Measurements from ENCODE around the gene KNDC1. TPM values are rescaled to one million over a fixed set of nuclear protein-coding genes. Genes with fewer than 3 reads are reported as not detected.
"Not testable (repeated sequence)": the region's sequence is repeated elsewhere in the genome, so short reads cannot be mapped to it uniquely, and the experiment has no call there.

Gene KNDC1
- polyA plus RNA-seq, 6 donors from 2014 or later, result 0.04 to 0.08 (median 0.08) TPM; not detected in 3

GRCh38 chr10:133141144-133141957, 18.7 kb upstream of the KNDC1 start:
- Mint-ChIP-seq H3K9me3 (no peaks in the 10 kb centered on the region), H3K4me3 (no peak overlapping the region), H3K27ac (no peak overlapping the region), H3K27me3 (peaks cover 15 to 30% (median 22%) of the 10 kb centered on the region in 3 donors), H3K36me3 (no peaks in the 10 kb centered on the region), H3K4me1 (peaks cover 7 to 14% (median 13%) of the 10 kb centered on the region in 3 donors)
- ATAC-seq (ENCODE audit: low read depth in 2 of 2) (no peak), DNase-seq (no peak)

- H3K27ac Mint-ChIP-seq, result no peak overlapping the region
- peaks cover 0 to 6% (median 2%) of the 10 kb centered on the region in 7 donors for H3K9me3 Mint-ChIP-seq
- peaks cover 0 to 5% of the 10 kb centered on the region in 2 donors for H3K36me3 Mint-ChIP-seq
- peaks cover 21 to 36% (median 28%) of the 10 kb centered on the region in 3 donors for H3K27me3 Mint-ChIP-seq
- H3K4me1 Mint-ChIP-seq, result peaks cover 7 to 14% (median 13%) of the 10 kb centered on the region in 3 donors
- DNase-seq, result no peak
- ATAC-seq (ENCODE audit: low read depth in 2 of 2), result no peak
- H3K4me3 Mint-ChIP-seq, result no peak overlapping the region
These were observed 18.1 kb upstream of the KNDC1 start for GRCh38 chr10:133141958-133142340.

- Mint-ChIP-seq H3K27me3 (peaks cover 28 to 43% (median 30%) of the 10 kb centered on the region in 3 donors), H3K9me3 (peaks cover 5 to 13% (median 8%) of the 10 kb centered on the region in 7 donors), H3K36me3 (peaks cover 0 to 12% of the 10 kb centered on the region in 2 donors), H3K4me1 (peaks cover 7 to 14% (median 13%) of the 10 kb centered on the region in 3 donors), H3K27ac (no peak overlapping the region), H3K4me3 (no peak overlapping the region)
- DNase-seq (no peak), ATAC-seq (ENCODE audit: low read depth in 2 of 2) (no peak)
These were observed 17.4 kb upstream of the KNDC1 start for GRCh38 chr10:133142523-133143199.

GRCh38 chr10:133143200-133143533, 16.9 kb upstream of the KNDC1 start:
- ATAC-seq (ENCODE audit: low read depth in 2 of 2), result no peak
- H3K4me3 Mint-ChIP-seq, result no peak overlapping the region
- peaks cover 7 to 14% (median 13%) of the 10 kb centered on the region in 3 donors for H3K4me1 Mint-ChIP-seq

GRCh38 chr10:133143546-133143945, 16.5 kb upstream of the KNDC1 start:
- Mint-ChIP-seq H3K9me3 (peaks cover 6 to 22% (median 13%) of the 10 kb centered on the region in 7 donors), H3K27me3 (peaks cover 35 to 52% (median 37%) of the 10 kb centered on the region in 3 donors), H3K4me3 (peak overlapping the region in 3 of 8 donors; percentile 24 to 56 (median 30)), H3K4me1 (peaks cover 7 to 14% (median 13%) of the 10 kb centered on the region in 3 donors), H3K36me3 (peaks cover 0 to 18% of the 10 kb centered on the region in 2 donors), H3K27ac (peak overlapping the region in 4 of 6 donors; percentile 1 to 83 (median 22))
- DNase-seq (no peak), ATAC-seq (ENCODE audit: low read depth in 2 of 2) (no peak)

More at GRCh38 chr10:133143200-133143533, 16.9 kb upstream of the KNDC1 start:
- Mint-ChIP-seq H3K27me3 (peaks cover 33 to 48% (median 34%) of the 10 kb centered on the region in 3 donors), H3K9me3 (peaks cover 6 to 18% (median 12%) of the 10 kb centered on the region in 7 donors), H3K27ac (no peak overlapping the region), H3K36me3 (peaks cover 0 to 17% of the 10 kb centered on the region in 2 donors)
- DNase-seq, result no peak

GRCh38 chr10:133144771-133145170, 15.2 kb upstream of the KNDC1 start:
- Mint-ChIP-seq H3K27me3 (peaks cover 47 to 65% (median 49%) of the 10 kb centered on the region in 3 donors), H3K4me1 (peaks cover 7 to 14% (median 13%) of the 10 kb centered on the region in 3 donors), H3K9me3 (peaks cover 6 to 34% (median 17%) of the 10 kb centered on the region in 7 donors), H3K27ac (peak overlapping the region in 3 of 6 donors; percentile 4 to 91 (median 22)), H3K36me3 (peaks cover 0 to 30% of the 10 kb centered on the region in 2 donors), H3K4me3 (peak overlapping the region in 2 of 8 donors; percentile 40 to 51)
- no peak for DNase-seq
- ATAC-seq (ENCODE audit: low read depth in 2 of 2), result no peak

- DNase-seq (no peak), ATAC-seq (ENCODE audit: low read depth in 2 of 2) (no peak)
- Mint-ChIP-seq H3K27ac (no peak overlapping the region), H3K4me3 (no peak overlapping the region), H3K9me3 (peaks cover 6 to 40% (median 19%) of the 10 kb centered on the region in 7 donors), H3K36me3 (peaks cover 0 to 30% of the 10 kb centered on the region in 2 donors), H3K27me3 (peaks cover 43 to 88% (median 74%) of the 10 kb centered on the region in 3 donors), H3K4me1 (no peaks in the 10 kb centered on the region)
These were observed 9.8 kb upstream of the KNDC1 start for GRCh38 chr10:133150226-133150625.

- no peak overlapping the region for H3K4me3 Mint-ChIP-seq
- H3K27me3 Mint-ChIP-seq, result peaks cover 40 to 85% (median 70%) of the 10 kb centered on the region in 3 donors
- H3K4me1 Mint-ChIP-seq, result no peaks in the 10 kb centered on the region
- DNase-seq, result no peak
- H3K36me3 Mint-ChIP-seq, result peaks cover 0 to 30% of the 10 kb centered on the region in 2 donors
- H3K27ac Mint-ChIP-seq, result no peak overlapping the region
- ATAC-seq (ENCODE audit: low read depth in 2 of 2), result no peak
- H3K9me3 Mint-ChIP-seq, result peaks cover 6 to 40% (median 19%) of the 10 kb centered on the region in 7 donors
These were observed 9.4 kb upstream of the KNDC1 start for GRCh38 chr10:133150656-133151055.

GRCh38 chr10:133151071-133151470, 8.9 kb upstream of the KNDC1 start:
- not testable (repeated sequence) for DNase-seq; ATAC-seq (ENCODE audit: low read depth in 2 of 2); H3K4me3 Mint-ChIP-seq; H3K27ac Mint-ChIP-seq; H3K4me1 Mint-ChIP-seq
- H3K27me3 Mint-ChIP-seq, result peaks cover 40 to 84% (median 69%) of the 10 kb centered on the region in 3 donors
- peaks cover 6 to 40% (median 19%) of the 10 kb centered on the region in 7 donors for H3K9me3 Mint-ChIP-seq
- H3K36me3 Mint-ChIP-seq, result peaks cover 0 to 30% of the 10 kb centered on the region in 2 donors

- Mint-ChIP-seq H3K36me3 (peaks cover 0 to 29% of the 10 kb centered on the region in 2 donors), H3K4me3 (no peak overlapping the region), H3K27me3 (peaks cover 38 to 79% (median 64%) of the 10 kb centered on the region in 3 donors), H3K4me1 (no peaks in the 10 kb centered on the region), H3K27ac (no peak overlapping the region), H3K9me3 (peaks cover 6 to 38% (median 19%) of the 10 kb centered on the region in 7 donors)
- no peak for ATAC-seq (ENCODE audit: low read depth in 2 of 2)
- DNase-seq, result no peak
These were observed 8.5 kb upstream of the KNDC1 start for GRCh38 chr10:133151543-133151972.

GRCh38 chr10:133154411-133154810, 5.6 kb upstream of the KNDC1 start:
- H3K27ac Mint-ChIP-seq, result no peak overlapping the region
- peaks cover 0 to 3% of the 10 kb centered on the region in 2 donors for H3K36me3 Mint-ChIP-seq

GRCh38 chr10:133154996-133155778, 4.8 kb upstream of the KNDC1 start:
- no peak overlapping the region for H3K27ac Mint-ChIP-seq
- H3K27me3 Mint-ChIP-seq, result peaks cover 10 to 43% (median 28%) of the 10 kb centered on the region in 3 donors
- H3K9me3 Mint-ChIP-seq, result peaks cover 0 to 5% (median 0%) of the 10 kb centered on the region in 7 donors
- peak overlapping the region in 1 of 8 donors; percentile 41 for H3K4me3 Mint-ChIP-seq
- no peaks in the 10 kb centered on the region for H3K4me1 Mint-ChIP-seq
- no peak for DNase-seq
- ATAC-seq (ENCODE audit: low read depth in 2 of 2), result no peak
- H3K36me3 Mint-ChIP-seq, result no peaks in the 10 kb centered on the region

More at GRCh38 chr10:133154411-133154810, 5.6 kb upstream of the KNDC1 start:
- no peaks in the 10 kb centered on the region for H3K4me1 Mint-ChIP-seq
- peaks cover 0 to 10% (median 5%) of the 10 kb centered on the region in 7 donors for H3K9me3 Mint-ChIP-seq
- no peak for DNase-seq
- no peak overlapping the region for H3K4me3 Mint-ChIP-seq
- H3K27me3 Mint-ChIP-seq, result peaks cover 18 to 50% (median 35%) of the 10 kb centered on the region in 3 donors
- no peak for ATAC-seq (ENCODE audit: low read depth in 2 of 2)

Measured in naive B cell (primary cell).